NCI-H128 (cell line): ENCODE results near the gene ACOT7.

Source experiments
- DNase-seq: peaks from one replicate; lab custom pipeline; 2025; ENCODE audit not compliant: unreplicated experiment; lab: John Stamatoyannopoulos, UW

ACOT7 gene

DNA sequence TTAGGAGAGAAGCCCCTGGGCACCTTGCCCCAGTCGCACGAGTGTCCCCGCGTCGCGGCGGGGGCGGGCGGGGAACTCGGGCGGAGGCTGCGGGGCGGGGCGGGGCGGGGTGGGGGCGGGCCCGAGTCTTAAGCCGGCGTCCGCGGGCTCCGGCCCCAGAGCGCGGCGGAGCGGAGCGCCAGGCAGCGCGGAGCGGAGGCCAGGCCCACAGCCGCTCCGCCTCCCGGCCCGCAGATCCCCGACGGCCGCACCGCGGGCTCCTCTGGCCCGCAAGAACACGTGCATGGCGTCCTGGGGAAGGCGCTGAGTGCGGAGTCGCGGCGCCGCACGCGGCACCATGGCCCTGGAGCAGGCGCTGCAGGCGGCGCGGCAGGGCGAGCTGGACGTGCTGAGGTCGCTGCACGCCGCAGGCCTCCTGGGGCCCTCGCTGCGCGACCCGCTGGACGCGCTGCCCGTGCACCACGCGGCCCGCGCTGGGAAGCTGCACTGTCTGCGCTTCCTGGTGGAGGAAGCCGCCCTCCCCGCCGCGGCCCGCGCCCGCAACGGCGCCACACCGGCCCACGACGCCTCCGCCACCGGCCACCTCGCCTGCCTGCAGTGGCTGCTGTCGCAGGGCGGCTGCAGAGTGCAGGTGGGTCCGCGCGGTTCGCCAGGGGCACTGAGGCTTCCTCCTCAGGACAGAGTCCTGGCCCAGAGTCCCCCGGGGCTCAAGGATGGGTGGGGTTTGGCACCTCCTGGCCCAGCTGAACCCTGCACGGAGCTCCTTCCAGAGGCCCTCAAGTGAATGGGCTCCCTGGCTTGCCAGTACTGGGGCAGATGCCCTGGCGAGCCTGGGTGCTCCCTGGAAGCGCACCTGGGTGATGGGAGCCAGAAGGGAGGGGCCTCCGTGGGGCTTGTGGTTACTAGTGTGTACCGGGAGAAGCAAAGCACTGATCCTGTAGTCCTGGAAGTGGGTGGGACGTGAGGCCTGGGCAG lies 31.3 kb upstream of the ACOT7 start, which contains the start of gene ESPN:
Gene ESPN (plus strand): TSS at position 158 of the 975 bp plus-strand sequence. CDS start 180 bp downstream, at position 338.
- DNase-seq: no peak

DNA sequence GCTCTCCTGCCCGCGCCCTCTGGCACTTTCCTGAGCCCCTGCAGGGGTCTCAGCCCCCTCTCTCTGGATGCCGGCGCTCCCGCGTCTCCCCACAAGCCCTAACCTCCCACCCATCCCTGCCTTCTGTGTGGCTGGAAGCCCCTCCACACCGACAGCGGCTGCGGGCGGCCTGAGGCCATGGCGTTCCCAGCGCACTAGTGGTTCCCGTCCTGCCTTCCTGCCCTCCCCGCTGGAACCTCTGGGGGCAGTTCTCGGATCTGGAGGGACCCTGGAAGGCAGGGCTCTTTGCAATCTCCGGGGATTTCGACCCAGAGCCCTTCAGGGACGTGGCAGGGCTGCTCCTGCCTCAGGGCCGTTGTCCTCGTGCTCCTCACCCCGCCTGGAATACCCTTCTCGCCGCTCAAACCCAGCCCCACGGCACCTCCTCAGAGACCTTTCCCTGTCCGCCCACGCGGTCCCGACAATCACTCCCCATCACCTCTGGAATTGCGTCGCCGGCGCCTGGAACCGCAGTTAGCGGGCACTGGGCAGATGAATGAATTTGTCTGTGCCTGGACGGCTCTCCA lies 30.5 kb upstream of the ACOT7 start:
- DNase-seq: no peak

DNA sequence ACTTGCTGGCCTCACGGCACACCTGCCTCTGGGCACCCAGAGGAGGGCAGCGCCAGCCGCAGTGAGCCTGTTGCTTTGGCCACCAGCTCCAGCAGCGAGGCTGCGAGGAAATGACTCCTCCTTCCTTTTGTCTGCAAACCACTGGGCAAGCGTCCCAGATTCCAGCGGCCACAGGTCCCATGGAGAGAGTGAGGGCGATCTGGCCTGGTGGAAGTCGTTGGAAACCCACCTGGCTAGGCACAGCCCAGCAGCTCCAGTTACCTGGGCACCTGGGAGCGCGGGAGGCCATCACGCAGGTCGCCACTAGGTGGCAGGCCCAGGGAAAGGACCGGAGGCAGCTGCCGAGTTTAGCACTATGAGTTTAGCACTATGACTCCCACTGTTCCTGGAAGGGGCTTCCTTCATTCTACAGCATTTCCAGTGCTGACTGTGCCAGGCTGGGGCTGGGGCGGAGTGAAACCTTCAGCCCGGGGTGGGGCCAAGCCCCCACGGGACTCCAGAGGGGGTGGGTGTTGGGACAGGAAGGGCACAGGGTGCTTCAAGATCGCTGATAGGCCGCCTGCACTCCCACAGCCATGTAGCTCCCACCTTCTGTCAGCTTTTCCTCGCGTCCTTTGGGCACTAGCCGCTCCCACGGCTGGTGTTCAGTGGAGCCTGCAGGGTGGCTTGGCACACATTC lies 29.9 kb upstream of the ACOT7 start:
- DNase-seq: peak; percentile 49

DNA sequence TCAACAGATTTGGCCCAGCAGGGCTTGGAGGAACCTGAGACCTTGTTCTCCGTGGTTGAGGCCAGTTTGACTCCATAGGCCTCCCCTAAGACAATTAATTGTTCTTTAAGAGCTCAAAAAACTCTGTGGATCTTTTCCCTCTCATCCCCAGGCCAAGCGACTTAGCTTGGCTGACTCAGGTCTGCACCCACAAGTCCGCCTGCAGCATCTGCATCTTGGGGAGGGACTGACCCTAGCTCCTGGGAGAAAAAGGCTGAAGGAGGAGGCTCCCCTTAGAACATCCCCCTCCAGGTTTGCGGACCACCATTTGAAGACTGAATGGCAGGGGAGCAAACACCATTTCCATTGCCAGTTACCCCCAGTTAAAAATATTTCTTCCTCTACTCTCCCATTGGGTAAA lies 27.7 kb upstream of the ACOT7 start:
- no peak for DNase-seq

DNA sequence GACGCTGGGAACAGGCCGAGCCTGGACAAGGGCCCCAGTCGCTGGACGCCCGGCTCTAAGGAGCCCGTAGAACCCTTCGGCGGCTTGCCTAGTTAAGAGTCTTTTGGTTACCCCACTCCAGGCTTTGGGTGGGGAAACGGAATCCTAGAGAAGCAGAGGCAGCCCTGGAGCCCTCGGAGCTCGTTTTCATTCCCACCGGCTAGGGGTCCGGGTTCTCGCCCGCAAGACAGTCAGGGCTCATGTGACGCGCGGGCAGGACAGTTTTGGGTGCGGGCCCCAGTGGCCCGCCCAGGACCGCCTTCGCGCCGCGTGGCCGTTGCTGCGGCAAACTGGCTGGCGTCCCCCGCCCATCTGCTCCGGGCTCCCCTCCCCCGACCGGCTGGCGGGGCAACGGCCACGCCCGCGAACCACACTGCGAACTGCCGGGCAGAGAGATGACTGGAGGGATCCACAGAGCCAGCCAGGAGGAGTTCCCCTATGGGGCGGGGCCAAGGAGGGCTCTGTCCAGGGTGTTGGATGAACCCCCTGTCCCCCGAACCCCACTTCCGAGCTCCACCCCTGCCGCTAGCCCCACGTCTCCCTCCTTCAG lies 27.0 kb upstream of the ACOT7 start:
- DNase-seq: no peak

DNA sequence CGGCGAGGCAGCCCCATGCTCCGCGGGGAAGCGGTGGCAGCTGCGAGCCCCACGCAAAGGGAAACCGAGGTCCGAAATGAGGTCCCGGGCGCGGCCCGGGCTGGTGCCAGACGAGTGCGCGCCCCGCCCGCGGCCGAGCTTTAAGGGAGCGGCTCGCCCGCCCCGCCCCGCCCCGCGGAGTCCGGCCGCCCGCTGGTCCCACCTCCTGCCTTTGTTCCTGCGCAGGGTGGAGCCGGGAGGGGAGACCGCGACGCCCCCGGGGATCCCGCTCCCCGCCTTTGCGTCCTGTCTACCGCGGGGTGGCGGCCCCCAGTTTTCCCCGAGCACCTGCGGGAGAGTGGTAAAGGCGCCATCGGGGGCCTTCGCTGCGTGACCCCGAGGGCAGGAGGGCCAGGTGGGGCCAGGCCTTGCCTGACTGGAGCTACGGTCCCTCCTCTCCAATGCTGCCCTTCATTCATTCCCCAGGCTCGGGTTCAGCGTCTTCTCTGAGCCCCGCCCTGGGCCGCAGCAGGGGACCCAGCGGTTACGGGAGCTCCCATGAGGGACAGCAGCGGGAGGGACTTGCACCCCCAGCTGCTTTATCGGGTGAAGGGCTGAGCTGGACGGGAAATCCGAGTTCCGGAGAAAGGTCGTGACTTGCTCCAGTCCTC lies 26.4 kb upstream of the ACOT7 start, which contains the start of gene HES2:
Gene HES2 (minus strand): TSS at position 116 of the 650 bp plus-strand sequence. CDS start 99 bp downstream, at position 17.
- DNase-seq: no peak

DNA sequence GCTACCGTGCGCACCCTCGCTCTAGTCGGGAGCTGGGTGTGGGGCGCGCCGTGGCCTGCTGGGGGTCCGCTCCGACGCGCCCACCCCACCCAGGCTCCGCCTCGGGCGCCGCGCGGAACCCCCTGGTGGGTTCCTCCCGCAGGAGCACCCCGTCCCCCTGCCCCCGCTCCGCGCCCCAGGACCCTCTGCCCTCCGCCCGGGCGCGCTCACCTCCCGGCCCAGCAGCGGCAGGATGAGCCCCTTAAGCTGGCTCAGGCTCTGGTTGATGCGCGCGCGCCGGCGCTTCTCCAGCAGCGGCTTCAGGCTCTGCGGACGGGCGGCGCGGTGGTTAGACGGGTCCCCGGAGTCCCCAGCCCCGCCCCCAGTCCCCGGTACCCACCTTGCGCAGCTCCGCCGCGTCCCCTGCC lies 25.8 kb upstream of the ACOT7 start:
- DNase-seq: no peak

DNA sequence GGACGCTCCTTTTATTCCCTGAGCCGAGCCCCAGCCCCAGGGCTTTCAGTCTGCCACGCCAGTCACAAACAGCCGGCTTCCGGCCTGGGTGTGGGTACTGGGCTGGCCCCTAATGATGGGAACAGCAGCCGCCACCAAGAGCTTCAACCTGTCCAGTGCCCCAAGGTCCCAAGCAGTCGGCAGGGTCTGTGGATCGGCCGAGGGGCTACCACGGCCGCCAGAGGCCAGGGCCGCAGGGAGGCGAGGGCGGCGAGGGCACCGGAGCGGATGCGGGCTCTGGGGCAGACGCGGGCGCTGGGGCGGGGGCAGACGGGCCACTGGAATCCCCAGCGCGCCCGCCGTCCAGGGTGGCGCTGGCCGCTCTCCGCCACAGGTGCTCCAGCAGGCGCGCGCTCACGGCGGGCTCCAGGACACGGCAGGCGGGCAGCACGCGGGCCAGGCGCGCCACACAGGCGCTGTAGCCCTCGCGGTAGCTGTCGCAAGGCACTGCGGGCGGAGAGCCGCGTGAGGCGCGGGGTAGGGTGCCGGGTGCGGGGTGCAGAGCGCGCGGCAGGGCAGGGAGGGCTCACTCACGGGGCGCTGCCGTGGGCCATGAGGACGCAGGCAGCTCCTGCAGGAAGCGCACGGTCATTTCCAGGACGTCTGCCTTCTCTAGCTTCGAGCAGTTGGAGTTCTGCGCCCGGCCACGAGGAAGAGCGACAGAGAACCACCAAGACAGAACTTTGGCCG lies 25.3 kb upstream of the ACOT7 start:
- DNase-seq: no peak

DNA sequence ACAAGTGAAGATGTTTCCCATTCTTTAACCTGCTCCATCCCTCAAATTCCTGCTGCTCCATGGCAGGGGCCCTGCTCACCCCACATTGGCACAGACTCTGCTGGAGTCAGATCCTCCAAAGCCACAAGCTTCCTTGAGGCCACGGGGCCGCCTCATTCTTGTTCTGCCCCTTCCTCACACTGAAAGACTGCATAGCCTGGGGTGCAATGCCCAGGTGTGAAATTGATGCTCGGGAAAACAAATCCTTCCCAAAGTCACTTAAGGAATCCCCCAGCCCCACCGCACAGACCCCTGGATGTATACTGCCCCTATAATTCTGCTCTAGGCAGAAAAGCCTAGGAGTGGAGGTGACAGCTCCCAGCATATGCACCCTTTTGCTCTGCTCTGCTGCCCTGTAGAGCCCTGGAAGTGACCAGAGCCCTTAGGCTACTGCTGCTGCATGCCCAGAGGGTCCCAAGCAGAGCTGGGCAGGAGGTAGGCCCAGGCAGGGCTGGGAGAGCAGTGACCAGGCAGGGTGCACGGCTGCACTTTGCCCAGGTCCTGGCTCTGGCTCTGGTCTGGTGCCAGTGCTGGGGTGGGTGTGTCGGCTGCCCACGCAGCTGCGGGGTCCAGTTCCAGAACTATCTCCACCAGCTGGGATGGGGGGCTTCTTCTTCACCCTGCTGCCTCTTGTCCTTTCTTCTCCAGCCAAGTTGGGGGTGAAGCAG lies 24.5 kb upstream of the ACOT7 start:
- no peak for DNase-seq

DNA sequence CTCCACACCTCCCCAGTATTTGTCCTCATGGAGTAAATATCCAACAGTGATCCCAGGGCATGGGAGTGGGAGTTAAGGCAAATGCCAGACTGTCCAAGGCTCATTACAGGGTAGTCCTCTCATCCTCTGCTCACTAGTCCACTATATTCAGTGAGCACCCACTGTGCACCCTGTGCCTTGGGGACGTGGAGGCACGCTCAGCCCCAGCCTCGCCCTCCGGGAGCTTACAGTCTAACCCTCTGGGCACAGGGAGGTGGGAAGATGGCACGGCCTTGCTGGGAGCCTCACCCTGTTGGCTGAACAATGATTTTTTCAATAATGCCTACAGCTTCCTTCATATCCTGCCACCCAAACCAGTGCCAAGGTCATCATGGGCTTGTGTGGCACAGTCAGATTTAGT lies 23.3 kb upstream of the ACOT7 start:
- no peak for DNase-seq

DNA sequence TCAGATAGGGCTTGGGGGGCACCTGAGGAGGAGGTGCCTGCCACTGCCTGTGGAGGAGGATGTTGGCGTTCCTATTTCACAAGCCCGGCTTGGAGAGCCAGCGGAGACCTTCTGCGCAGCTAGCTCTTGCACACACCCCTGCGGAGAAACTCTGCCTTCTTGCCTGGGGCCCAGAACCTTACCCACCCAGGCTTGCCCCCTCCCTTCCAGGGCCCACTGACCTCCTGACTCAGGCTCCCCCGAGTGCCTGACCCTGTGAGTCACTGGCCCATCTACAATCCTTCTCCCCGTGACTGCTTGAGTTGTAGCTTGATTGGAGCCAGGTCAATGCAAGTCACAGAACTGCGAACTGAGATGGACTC lies 22.7 kb upstream of the ACOT7 start:
- DNase-seq: no peak

DNA sequence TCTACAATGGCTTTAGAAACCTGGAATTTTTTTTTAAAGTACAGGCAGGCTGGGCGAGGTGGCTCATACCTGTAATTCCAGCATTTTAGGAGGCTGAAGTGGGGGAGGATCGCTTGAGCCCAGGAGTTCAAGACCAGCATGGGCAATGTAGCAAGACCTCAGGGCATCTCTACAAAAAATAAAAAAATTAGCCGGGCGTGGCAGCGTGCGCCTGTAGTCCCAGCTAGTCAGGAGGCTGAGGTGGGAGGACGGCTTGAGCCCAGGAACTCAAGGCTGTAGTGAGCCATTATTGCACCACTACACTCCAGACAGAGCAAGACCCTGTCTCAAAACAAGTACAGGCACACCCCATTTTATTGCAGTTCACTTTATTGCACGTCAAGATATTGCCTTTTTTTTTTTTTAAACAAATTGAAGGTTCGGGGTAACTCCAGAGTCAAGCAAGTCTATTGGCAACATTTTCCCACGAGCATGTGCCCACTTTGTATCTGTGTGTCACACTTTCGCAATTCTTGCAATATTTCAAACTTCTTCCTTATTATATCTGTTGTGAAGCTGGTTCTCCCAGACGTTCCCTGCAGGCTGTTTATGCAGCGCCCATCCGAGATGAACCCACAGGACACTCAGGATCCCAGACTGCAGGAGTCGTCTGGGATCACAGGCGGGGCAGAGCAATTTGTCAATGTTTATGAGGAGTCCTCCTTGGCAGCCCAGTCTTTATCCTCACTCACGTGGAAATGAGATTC lies 21.5 kb upstream of the ACOT7 start:
- no peak for DNase-seq

DNA sequence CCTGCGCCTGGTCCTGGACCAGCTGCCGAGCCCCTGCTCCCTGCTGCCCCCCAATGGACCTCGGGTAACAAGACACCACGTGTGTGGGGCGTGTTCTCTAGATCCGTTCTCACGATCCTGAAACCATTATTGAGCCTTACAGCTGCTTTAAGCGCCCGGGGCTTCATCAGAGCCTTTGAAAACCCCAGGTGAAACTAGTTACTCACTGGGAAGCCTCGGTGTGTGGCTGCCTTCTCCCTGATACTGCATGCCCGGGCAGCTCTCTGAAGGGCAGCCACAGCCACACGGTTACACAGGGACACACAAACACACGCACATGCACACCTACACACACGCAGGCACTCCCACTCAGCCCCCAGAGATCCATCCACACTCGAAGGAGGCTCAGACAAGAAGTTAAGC lies 20.9 kb upstream of the ACOT7 start:
- peak; percentile 52 for DNase-seq

DNA sequence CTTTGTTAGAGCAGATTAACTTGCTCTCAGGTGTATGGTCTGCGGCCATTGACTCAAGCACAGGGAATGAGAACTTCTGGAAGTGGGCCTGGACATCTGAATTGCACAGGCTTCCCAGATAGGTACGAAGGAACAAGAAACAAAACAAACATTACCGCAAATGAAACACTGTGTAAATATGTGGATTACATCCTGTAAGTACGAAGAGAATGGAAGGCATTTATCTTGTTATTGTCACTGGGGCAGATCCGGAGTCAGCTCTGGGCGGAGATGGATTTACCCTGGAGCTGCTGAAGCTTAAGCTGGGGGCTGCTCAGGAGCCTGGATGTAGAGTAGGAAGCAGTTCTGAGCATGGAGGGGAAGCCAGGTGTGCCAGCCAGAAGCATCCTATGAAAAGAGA lies 19.3 kb upstream of the ACOT7 start:
- no peak for DNase-seq

DNA sequence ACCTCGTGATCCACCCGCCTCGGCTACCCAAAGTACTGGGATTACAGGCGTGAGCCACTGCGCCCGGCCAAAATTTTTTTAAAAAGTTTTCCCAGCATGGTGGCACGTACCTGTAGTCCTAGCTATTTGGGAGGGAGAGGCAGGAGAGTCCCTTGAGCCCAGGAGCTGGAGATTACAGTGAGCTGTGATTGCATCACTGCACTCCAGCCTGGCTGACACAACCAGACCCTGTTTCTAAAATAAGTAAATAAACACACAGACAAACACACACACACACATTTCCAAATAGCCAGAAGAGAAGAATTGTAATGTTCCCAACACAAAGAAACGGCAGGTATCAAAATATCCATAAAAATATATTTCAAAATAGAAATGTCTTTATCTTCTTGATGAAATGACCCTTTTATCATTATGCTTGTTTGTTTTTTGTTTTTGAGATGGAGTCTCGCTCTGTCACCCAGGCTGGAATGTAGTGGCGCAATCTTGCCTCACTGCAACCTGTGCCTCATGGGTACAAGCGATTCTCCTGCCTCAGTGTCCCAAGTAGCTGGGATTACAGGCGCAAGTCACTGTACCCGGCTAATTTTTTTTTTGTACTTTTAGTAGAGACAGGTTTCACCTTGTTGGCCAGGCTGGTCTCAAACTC lies 16.8 kb upstream of the ACOT7 start:
- no peak for DNase-seq

DNA sequence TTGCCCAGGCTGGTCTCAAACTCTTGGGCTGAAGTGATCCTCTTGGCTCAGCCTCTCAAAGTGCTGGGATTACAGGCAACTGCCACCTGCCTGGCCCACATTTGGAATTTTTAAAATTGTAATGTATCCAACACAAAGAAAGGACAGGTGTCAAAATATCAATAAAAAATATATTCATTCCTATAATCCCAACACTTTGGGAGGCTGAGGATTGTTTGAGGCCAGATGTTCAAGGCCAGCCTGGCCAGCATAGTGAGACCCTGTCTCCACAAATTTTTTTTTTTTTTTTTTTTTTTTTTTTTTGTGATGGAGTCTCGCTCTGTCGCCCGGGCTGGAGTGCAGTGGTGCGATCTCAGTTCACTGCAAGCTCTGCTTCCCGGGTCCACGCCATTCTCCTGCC lies 16.2 kb upstream of the ACOT7 start:
- DNase-seq: no peak

DNA sequence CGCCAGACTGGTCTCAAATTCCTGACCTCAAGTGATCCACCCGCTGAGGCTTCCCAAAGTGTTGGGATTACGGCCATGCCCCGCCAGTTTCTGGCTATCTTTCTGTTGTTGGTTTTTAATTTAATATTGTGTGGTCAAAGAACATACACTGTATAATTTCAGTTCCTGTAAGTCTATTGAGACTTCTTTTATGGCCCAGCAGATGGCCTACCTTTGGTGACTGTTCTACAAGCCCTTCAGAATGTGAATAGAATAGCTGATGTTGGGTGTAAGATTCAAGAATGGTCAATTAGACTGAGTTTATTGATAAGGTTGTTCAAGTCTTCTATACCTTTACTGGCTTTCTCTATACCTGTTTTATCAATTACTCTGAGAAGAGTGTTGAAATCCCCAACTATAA lies 15.5 kb upstream of the ACOT7 start:
- DNase-seq: no peak

DNA sequence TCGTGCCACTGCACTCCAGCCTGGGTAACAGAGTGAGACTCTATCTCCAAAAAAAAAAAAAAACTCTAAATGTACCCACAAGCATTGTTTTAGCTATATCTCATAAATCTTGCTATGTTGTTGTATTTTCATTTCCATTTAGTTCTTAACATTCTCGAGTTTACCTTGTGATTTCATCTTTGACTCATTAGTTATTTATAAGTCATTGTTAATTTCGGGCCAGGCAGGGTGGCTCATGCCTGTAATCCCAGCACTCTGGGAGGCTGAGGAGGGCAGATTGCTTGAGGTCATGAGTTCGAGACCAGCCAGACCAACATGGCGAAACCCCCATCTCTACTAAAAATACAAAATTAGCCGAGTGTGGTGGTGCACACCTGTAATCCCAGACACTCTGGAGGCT lies 14.5 kb upstream of the ACOT7 start:
- DNase-seq: no peak
